Esophagus muscularis mucosa (tissue), 4 donors: ENCODE data around the gene NFIB.
A peak's percentile ranks its signal among the peaks of the same experiment; 100 is the strongest.

Experiments used
- EP300 ChIP-seq: sonication (generic); formaldehyde crosslinking; IDR thresholded peaks from one replicate; pipeline ENCODE4 v1.6.1; 2017; ENCODE audit warnings: antibody characterized with exemption
- POLR2A ChIP-seq: fragments of 450-650 bp; IDR thresholded peaks from one replicate; pipeline ENCODE4 v1.6.1; 2017; ENCODE audit warnings: antibody characterized with exemption, moderate library complexity, mild to moderate bottlenecking, low read depth
- POLR2AphosphoS5 ChIP-seq, 2 donors: sonication (generic); formaldehyde crosslinking; IDR thresholded peaks; one replicate each; pipeline ENCODE4 v1.6.1; 2017; ENCODE audit warnings: antibody characterized with exemption in 2 of 2
- TF ChIP-seq, protein P1 (sequence below), 3 experiments: fragments of 200-600 bp in 2 of 3; fragments of 450-650 bp in 1 of 3; sonication (generic) in 2 of 3; IDR thresholded peaks; one replicate each; pipeline ENCODE4 v1.5.1; 2017 to 2019; ENCODE audit warnings: antibody characterized with exemption in 3 of 3, mild to moderate bottlenecking in 2 of 3, moderate library complexity in 1 of 3

DNA sequence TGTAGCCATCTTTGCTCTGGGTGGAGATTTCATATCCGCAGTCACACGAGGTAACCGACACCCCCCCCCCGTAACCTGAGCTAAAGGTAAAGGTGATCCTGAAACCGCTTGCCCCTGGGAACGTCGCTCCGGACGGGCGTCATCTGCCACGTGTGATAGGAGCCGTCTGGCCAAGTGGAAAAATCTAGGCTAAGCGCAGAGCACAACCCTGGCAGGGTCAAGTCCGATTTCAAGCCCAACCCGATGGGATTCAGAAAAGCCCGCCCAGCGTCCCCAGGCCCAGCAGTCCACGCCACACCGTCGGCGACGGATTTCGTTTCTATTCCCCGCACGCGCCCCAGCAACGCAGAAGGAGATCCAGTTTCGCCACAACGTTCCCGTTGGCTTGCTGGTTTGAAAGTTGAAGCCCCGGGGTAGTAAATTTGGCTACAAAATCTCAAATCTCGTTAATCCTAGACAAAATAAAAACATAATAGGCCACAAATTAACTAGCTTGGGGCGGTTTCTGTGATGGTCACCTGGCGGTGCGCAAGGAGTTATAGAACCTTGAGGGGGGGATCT is 32.4 kb upstream of the NFIB start:
- TF ChIP-seq, protein P1, sequence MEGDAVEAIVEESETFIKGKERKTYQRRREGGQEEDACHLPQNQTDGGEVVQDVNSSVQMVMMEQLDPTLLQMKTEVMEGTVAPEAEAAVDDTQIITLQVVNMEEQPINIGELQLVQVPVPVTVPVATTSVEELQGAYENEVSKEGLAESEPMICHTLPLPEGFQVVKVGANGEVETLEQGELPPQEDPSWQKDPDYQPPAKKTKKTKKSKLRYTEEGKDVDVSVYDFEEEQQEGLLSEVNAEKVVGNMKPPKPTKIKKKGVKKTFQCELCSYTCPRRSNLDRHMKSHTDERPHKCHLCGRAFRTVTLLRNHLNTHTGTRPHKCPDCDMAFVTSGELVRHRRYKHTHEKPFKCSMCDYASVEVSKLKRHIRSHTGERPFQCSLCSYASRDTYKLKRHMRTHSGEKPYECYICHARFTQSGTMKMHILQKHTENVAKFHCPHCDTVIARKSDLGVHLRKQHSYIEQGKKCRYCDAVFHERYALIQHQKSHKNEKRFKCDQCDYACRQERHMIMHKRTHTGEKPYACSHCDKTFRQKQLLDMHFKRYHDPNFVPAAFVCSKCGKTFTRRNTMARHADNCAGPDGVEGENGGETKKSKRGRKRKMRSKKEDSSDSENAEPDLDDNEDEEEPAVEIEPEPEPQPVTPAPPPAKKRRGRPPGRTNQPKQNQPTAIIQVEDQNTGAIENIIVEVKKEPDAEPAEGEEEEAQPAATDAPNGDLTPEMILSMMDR (IDR thresholded peaks at IDR 0.05), result no peak
- TF ChIP-seq EP300, result no peak
- peak in 1 of 2 donors; percentile 47 for TF ChIP-seq POLR2AphosphoS5 (IDR thresholded peaks at IDR 0.05)
- TF ChIP-seq POLR2A, result no peak
